ENCODE measurements around the gene SULT4A1.

SULT4A1 gene

GRCh38 chr22:43862882-43863202, 529 bp upstream of the SULT4A1 start:
- TF ChIP-seq, protein P1, sequence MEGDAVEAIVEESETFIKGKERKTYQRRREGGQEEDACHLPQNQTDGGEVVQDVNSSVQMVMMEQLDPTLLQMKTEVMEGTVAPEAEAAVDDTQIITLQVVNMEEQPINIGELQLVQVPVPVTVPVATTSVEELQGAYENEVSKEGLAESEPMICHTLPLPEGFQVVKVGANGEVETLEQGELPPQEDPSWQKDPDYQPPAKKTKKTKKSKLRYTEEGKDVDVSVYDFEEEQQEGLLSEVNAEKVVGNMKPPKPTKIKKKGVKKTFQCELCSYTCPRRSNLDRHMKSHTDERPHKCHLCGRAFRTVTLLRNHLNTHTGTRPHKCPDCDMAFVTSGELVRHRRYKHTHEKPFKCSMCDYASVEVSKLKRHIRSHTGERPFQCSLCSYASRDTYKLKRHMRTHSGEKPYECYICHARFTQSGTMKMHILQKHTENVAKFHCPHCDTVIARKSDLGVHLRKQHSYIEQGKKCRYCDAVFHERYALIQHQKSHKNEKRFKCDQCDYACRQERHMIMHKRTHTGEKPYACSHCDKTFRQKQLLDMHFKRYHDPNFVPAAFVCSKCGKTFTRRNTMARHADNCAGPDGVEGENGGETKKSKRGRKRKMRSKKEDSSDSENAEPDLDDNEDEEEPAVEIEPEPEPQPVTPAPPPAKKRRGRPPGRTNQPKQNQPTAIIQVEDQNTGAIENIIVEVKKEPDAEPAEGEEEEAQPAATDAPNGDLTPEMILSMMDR (IDR thresholded peaks at IDR 0.05; ENCODE audit: low read depth, low read length, missing control alignments), result no peak
- in situ Hi-C loops (cut with HindIII; ENCODE audit: low sequenced_read_pairs), result no loop called here
- peak overlapping the region; percentile 27 for H3K4me3 ChIP-seq (ENCODE audit: low read depth, low read length)
- DNase-seq (ENCODE audit: low read depth), result no peak

DNA sequence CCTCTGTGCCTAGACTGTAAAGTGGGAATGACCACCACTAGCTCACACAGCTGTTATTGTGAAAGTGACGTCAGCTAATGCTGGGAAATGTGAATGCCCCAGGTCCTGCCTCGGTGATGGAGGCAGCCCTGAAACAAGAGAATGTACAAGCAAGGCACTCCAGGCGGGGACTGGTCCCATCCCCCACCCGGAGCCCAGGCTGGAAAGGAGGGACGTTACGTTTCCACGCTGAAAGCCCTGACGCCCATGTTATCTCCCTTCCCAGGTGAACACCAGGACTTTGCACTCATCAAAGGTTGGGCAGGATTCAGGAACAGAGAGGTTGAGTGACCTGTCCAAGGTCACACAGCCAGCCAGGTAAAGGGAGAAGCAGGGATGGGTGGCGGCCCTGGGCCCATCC, 784 bp downstream of the SULT4A1 start:
- in situ Hi-C loops (cut with HindIII; ENCODE audit: low sequenced_read_pairs), result no loop called here
- DNase-seq (ENCODE audit: low read depth), result no peak
- H3K4me3 ChIP-seq (ENCODE audit: low read depth, low read length), result peak overlapping the region; percentile 30
- TF ChIP-seq, protein P1 (IDR thresholded peaks at IDR 0.05; ENCODE audit: low read depth, low read length, missing control alignments), result no peak

GRCh38 chr22:43860831-43861230, 1.5 kb downstream of the SULT4A1 start:
- TF ChIP-seq, protein P1 (IDR thresholded peaks at IDR 0.05; ENCODE audit: low read depth, low read length, missing control alignments), result no peak
- in situ Hi-C loops (cut with HindIII; ENCODE audit: low sequenced_read_pairs), result no loop called here
- H3K4me3 ChIP-seq (ENCODE audit: low read depth, low read length), result no peak overlapping the region
- no peak for DNase-seq (ENCODE audit: low read depth)

DNA sequence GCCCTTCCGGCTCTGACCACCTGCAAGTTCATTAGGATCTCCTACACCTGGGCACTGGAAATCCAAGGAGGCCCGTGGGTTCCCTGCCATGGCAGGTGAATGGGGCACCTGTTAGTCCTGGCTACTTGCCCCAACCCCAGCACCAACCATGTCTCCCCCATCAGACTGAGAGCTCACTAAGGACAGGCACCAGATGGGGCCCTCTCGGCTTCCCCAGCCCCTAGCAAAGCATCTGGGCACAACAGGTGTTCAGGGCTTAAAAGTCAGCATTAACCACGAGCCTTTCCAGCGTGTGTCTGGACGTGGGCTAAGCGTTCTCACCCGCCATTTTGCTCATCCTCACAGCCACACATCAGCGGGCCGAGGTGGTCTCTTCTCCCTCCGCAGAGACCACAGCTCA, 2.2 kb downstream of the SULT4A1 start:
- TF ChIP-seq, protein P1 (IDR thresholded peaks at IDR 0.05; ENCODE audit: low read depth, low read length, missing control alignments), result no peak
- no peak for DNase-seq (ENCODE audit: low read depth)
- no peak overlapping the region for H3K4me3 ChIP-seq (ENCODE audit: low read depth, low read length)
- in situ Hi-C loops (cut with HindIII; ENCODE audit: low sequenced_read_pairs), result no loop called here

GRCh38 chr22:43859621-43860020, 2.7 kb downstream of the SULT4A1 start:
- DNase-seq (ENCODE audit: low read depth), result no peak
- TF ChIP-seq, protein P1 (IDR thresholded peaks at IDR 0.05; ENCODE audit: low read depth, low read length, missing control alignments), result no peak
- no peak overlapping the region for H3K4me3 ChIP-seq (ENCODE audit: low read depth, low read length)
- in situ Hi-C loops (cut with HindIII; ENCODE audit: low sequenced_read_pairs), result no loop called here

- no peak for DNase-seq (ENCODE audit: low read depth)
- TF ChIP-seq, protein P1 (IDR thresholded peaks at IDR 0.05; ENCODE audit: low read depth, low read length, missing control alignments), result no peak
- in situ Hi-C loops (cut with HindIII; ENCODE audit: low sequenced_read_pairs), result no loop called here
Measured at GRCh38 chr22:43859176-43859575, 3.1 kb downstream of the SULT4A1 start.

More at GRCh38 chr22:43859176-43859575, 3.1 kb downstream of the SULT4A1 start:
- H3K4me3 ChIP-seq (ENCODE audit: low read depth, low read length), result no peak overlapping the region

All from astrocyte of the cerebellum (primary cell).